ENCODE results near the gene CERK. TPM values are rescaled to one million over a fixed set of nuclear protein-coding genes. Genes with fewer than 3 reads are reported as not detected.
"Not testable (repeated sequence)": the region's sequence is repeated elsewhere in the genome, so short reads cannot be mapped to it uniquely, and the experiment has no call there.

The CERK gene
- total RNA-seq (100 to 1,000 TPM; 161 to 164 TPM), polyA plus RNA-seq (100 to 1,000 TPM in 1 of 2 donors, 10 to 100 TPM in 1; 91.2 to 111 TPM)

DNA sequence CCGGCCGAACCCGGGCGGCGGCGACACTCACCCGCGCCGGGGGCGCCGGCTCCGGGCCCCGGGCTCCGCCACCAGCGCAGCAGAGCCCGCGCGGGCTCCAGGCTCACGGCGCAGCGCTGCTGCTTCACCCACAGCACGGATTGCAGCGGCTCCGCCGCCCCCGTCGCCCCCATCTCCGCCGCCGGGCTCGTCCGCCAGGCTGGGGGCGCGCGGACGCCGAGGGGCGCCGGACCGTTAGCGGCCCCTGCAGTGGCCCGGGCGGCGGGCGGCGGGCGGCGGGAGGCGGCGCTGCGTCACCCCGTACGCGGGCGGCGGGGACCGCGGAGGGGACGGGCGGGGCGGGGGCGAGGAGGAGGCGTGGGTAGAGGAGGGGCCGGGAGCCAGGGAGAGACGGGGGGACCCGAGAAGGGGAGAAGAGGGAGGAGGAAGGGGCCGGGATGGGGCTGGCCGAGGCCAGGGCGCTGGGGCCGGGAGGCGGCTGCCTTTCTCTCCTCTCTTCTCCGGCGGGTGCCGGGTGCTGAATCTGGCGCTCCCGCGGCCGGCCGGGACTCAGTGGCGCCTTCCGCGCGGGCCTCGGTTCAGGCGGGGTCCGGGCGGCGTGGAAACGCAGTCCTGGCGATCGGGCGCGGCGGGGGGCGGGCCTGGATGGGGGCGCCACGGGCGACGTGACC is at the start of gene CERK:
Gene CERK (minus strand): TSS at position 277 of the 671 bp plus-strand sequence. CDS start 104 bp downstream, at position 173.
- Histone ChIP-seq H3K4me3 (ENCODE audit: low read length in 2 of 2) (peak within 1 kb of the TSS; percentile 55 to 64), H3K4me1 (ENCODE audit: insufficient read depth, low read length) (peaks cover 47% of the 10 kb centered on the region), H3K36me3 (ENCODE audit: insufficient read depth, low read length) (no peaks in the 10 kb centered on the region), H3K27me3 (ENCODE audit: insufficient read depth, low read length) (no peaks in the 10 kb centered on the region), H3K9me3 (ENCODE audit: control insufficient read depth in 1 of 2, low read length in 2 of 2) (no peaks in the 10 kb centered on the region), H3K27ac (ENCODE audit: low read depth, low read length) (peak within 1 kb of the TSS; percentile 67)
- DNase-seq = peak; percentile 60 to 79 (median 64)
- ChIA-PET POLR2A (ENCODE audit: partially characterized antibody) (interaction anchor here (0.8 to 5.7 kb wide), 10 partner anchors 11 to 124 kb away, joined by 3 to 58 read pairs (median 10); partner anchors contain the start of gene TBC1D22A), CTCF (ENCODE audit: partially characterized antibody) (interaction anchor here (0.7 to 5.5 kb wide), 9 partner anchors 11 to 175 kb away, joined by 3 to 69 read pairs (median 4); partner anchors contain the start of gene TBC1D22A)
- Mint-ChIP-seq H3K4me3 (peak within 1 kb of the TSS; percentile 97 to 100 (median 100)), H3K27ac (peak within 1 kb of the TSS; percentile 98 to 100 (median 100)), H3K27me3 (no peaks in the 10 kb centered on the region), H3K36me3 (peaks cover 14 to 25% of the 10 kb centered on the region in 2 donors), H3K9me3 (no peaks in the 10 kb centered on the region), H3K4me1 (peaks cover 24 to 56% (median 37%) of the 10 kb centered on the region in 4 donors)
- intact Hi-C loops (cut with micrococcal nuclease) = loop anchor here (1.0 to 5.0 kb wide), 6 partner anchors 11 to 175 kb away; partner anchors contain the start of gene TBC1D22A

GRCh38 chr22:46783721-46784120 is 45.7 kb upstream of the CERK start:
- Mint-ChIP-seq H3K36me3 (peaks cover 10 to 18% of the 10 kb centered on the region in 2 donors), H3K27me3 (no peaks in the 10 kb centered on the region), H3K9me3 (no peaks in the 10 kb centered on the region), H3K4me3 (no peak overlapping the region), H3K27ac (peak overlapping the region in 5 of 7 donors; percentile 19 to 55 (median 38)), H3K4me1 (peaks cover 26 to 64% (median 42%) of the 10 kb centered on the region in 4 donors)
- no peaks in the 10 kb centered on the region for H3K27me3 ChIP-seq (ENCODE audit: insufficient read depth, low read length)
- intact Hi-C loops (cut with micrococcal nuclease) = no loop called here
- CTCF ChIA-PET (ENCODE audit: partially characterized antibody) = interaction anchor here (0.7 to 1.8 kb wide), 3 partner anchors 15 to 220 kb away, joined by 3 to 4 read pairs (median 3); no protein-coding TSS in a partner anchor
- no peak for DNase-seq
- POLR2A ChIA-PET (ENCODE audit: partially characterized antibody) = interaction anchor here (0.9 to 2.1 kb wide), 2 partner anchors 9 to 21 kb away, joined by 4 to 10 read pairs; partner anchors contain the start of gene TBC1D22A
- peaks cover 16% of the 10 kb centered on the region for H3K4me1 ChIP-seq (ENCODE audit: insufficient read depth, low read length)
- H3K4me3 ChIP-seq (ENCODE audit: low read length in 2 of 2) = no peak overlapping the region
- H3K27ac ChIP-seq (ENCODE audit: low read depth, low read length) = no peak overlapping the region
- H3K9me3 ChIP-seq (ENCODE audit: control insufficient read depth in 1 of 2, low read length in 2 of 2) = no peaks in the 10 kb centered on the region
- no peaks in the 10 kb centered on the region for H3K36me3 ChIP-seq (ENCODE audit: insufficient read depth, low read length)

DNA sequence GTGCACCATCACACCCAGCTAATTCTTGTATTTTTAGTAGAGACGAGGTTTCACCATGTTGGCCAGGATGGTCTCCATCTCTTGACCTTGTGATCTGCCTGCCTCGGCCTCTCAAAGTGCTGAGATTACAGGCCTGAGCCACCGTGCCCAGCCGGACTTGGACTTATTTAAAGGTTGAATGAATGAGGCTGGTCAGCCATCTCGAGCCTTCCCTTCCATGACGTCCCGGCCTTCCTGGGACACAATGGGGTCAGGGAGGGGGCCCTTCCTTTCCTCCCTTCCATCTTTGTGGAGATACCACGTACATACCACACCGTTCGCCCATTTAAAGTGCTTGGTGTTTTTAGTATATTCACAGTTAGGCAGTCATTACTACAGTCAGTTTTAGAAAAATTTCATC is 44.1 kb upstream of the CERK start:
- H3K27me3 Mint-ChIP-seq; H3K27ac ChIP-seq (ENCODE audit: low read depth, low read length); intact Hi-C loops (cut with micrococcal nuclease); H3K36me3 ChIP-seq (ENCODE audit: insufficient read depth, low read length); H3K4me3 ChIP-seq (ENCODE audit: low read length in 2 of 2); H3K9me3 ChIP-seq (ENCODE audit: control insufficient read depth in 1 of 2, low read length in 2 of 2); H3K9me3 Mint-ChIP-seq; H3K27me3 ChIP-seq (ENCODE audit: insufficient read depth, low read length); H3K4me3 Mint-ChIP-seq; DNase-seq: not testable (repeated sequence)
- ChIA-PET CTCF (ENCODE audit: partially characterized antibody) (interaction anchor here (1.8 kb wide), 1 partner anchor 16 kb away, joined by 4 read pairs; no protein-coding TSS in a partner anchor), POLR2A (ENCODE audit: partially characterized antibody) (interaction anchor here (0.9 kb wide), 1 partner anchor 13 kb away, joined by 3 read pairs; no protein-coding TSS in a partner anchor)
- Mint-ChIP-seq H3K27ac (peak overlapping the region in 3 of 7 donors; percentile 21 to 72 (median 66)), H3K4me1 (peaks cover 26 to 66% (median 43%) of the 10 kb centered on the region in 4 donors), H3K36me3 (peaks cover 8 to 15% of the 10 kb centered on the region in 2 donors)
- H3K4me1 ChIP-seq (ENCODE audit: insufficient read depth, low read length) = peaks cover 18% of the 10 kb centered on the region

GRCh38 chr22:46781291-46781690 is 43.2 kb upstream of the CERK start:
- intact Hi-C loops (cut with micrococcal nuclease) = no loop called here
- Mint-ChIP-seq H3K4me3 (no peak overlapping the region), H3K27ac (peak overlapping the region in 4 of 7 donors; percentile 29 to 78 (median 43)), H3K36me3 (peaks cover 12% of the 10 kb centered on the region in 2 donors), H3K27me3 (no peaks in the 10 kb centered on the region), H3K4me1 (peaks cover 35 to 69% (median 50%) of the 10 kb centered on the region in 4 donors), H3K9me3 (no peaks in the 10 kb centered on the region)
- DNase-seq = no peak
- H3K27ac ChIP-seq (ENCODE audit: low read depth, low read length) = no peak overlapping the region
- no peaks in the 10 kb centered on the region for H3K36me3 ChIP-seq (ENCODE audit: insufficient read depth, low read length)
- no peak overlapping the region for H3K4me3 ChIP-seq (ENCODE audit: low read length in 2 of 2)
- H3K9me3 ChIP-seq (ENCODE audit: control insufficient read depth in 1 of 2, low read length in 2 of 2) = no peaks in the 10 kb centered on the region
- POLR2A ChIA-PET (ENCODE audit: partially characterized antibody) = interaction anchor here (1.4 kb wide), 1 partner anchor 11 kb away, joined by 3 read pairs; no protein-coding TSS in a partner anchor
- no peaks in the 10 kb centered on the region for H3K27me3 ChIP-seq (ENCODE audit: insufficient read depth, low read length)
- CTCF ChIA-PET (ENCODE audit: partially characterized antibody) = interaction anchor here (1.0 to 2.1 kb wide), 4 partner anchors 12 to 32 kb away, joined by 3 to 9 read pairs (median 6); no protein-coding TSS in a partner anchor
- H3K4me1 ChIP-seq (ENCODE audit: insufficient read depth, low read length) = peaks cover 26% of the 10 kb centered on the region

- no peaks in the 10 kb centered on the region for H3K27me3 Mint-ChIP-seq
- H3K9me3 Mint-ChIP-seq = no peaks in the 10 kb centered on the region
- Histone ChIP-seq H3K27me3 (ENCODE audit: insufficient read depth, low read length) (no peaks in the 10 kb centered on the region), H3K4me3 (ENCODE audit: low read length in 2 of 2) (no peak overlapping the region), H3K9me3 (ENCODE audit: control insufficient read depth in 1 of 2, low read length in 2 of 2) (no peaks in the 10 kb centered on the region), H3K4me1 (ENCODE audit: insufficient read depth, low read length) (peaks cover 35% of the 10 kb centered on the region), H3K27ac (ENCODE audit: low read depth, low read length) (no peak overlapping the region), H3K36me3 (ENCODE audit: insufficient read depth, low read length) (no peaks in the 10 kb centered on the region)
- ChIA-PET CTCF (ENCODE audit: partially characterized antibody) (interaction anchor here (1.0 to 2.1 kb wide), 4 partner anchors 11 to 32 kb away, joined by 3 to 9 read pairs (median 6); no protein-coding TSS in a partner anchor), POLR2A (ENCODE audit: partially characterized antibody) (interaction anchor here (1.4 kb wide), 2 partner anchors 10 to 11 kb away, joined by 3 to 4 read pairs; no protein-coding TSS in a partner anchor)
- peaks cover 39 to 73% (median 55%) of the 10 kb centered on the region in 4 donors for H3K4me1 Mint-ChIP-seq
- intact Hi-C loops (cut with micrococcal nuclease) = no loop called here
- H3K27ac Mint-ChIP-seq = peak overlapping the region in 3 of 7 donors; percentile 32 to 71 (median 64)
- H3K4me3 Mint-ChIP-seq = no peak overlapping the region
- DNase-seq = no peak
- peaks cover 12% of the 10 kb centered on the region in 2 donors for H3K36me3 Mint-ChIP-seq
Measured at GRCh38 chr22:46780453-46780852, 42.4 kb upstream of the CERK start.

DNA sequence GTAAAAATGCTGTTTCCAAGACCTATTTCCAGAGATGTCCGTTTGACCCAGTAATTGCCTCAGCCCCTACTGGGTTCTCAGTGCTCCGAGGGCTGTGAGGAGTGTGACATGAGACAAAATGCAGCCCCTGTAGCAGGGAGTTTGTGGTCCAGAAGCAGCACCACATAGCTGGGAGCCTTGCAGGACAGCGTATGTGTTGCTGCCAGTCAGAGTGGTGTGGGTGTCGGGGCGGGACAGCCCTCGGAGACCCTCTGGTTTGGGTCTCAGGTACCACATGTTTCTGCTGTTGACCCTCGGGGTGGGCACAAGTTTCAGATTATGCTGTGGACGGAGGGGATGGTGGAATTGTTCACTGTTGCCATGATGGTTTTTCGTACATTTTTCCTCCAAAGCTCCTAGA is 41.6 kb upstream of the CERK start:
- Mint-ChIP-seq H3K36me3 (peaks cover 12 to 13% of the 10 kb centered on the region in 2 donors), H3K27me3 (no peaks in the 10 kb centered on the region), H3K4me1 (peaks cover 45 to 81% (median 56%) of the 10 kb centered on the region in 4 donors), H3K9me3 (no peaks in the 10 kb centered on the region), H3K27ac (peak overlapping the region in 6 of 7 donors; percentile 8 to 84 (median 27)), H3K4me3 (no peak overlapping the region)
- peaks cover 43% of the 10 kb centered on the region for H3K4me1 ChIP-seq (ENCODE audit: insufficient read depth, low read length)
- ChIA-PET CTCF (ENCODE audit: partially characterized antibody) (interaction anchor here (1.6 to 2.1 kb wide), 3 partner anchors 10 to 24 kb away, joined by 5 to 9 read pairs (median 6); no protein-coding TSS in a partner anchor), POLR2A (ENCODE audit: partially characterized antibody) (interaction anchor here (1.4 kb wide), 2 partner anchors 10 to 11 kb away, joined by 3 to 4 read pairs; no protein-coding TSS in a partner anchor)
- intact Hi-C loops (cut with micrococcal nuclease) = no loop called here
- no peaks in the 10 kb centered on the region for H3K9me3 ChIP-seq (ENCODE audit: control insufficient read depth in 1 of 2, low read length in 2 of 2)
- no peaks in the 10 kb centered on the region for H3K27me3 ChIP-seq (ENCODE audit: insufficient read depth, low read length)
- H3K4me3 ChIP-seq (ENCODE audit: low read length in 2 of 2) = no peak overlapping the region
- H3K27ac ChIP-seq (ENCODE audit: low read depth, low read length) = no peak overlapping the region
- DNase-seq = no peak
- H3K36me3 ChIP-seq (ENCODE audit: insufficient read depth, low read length) = no peaks in the 10 kb centered on the region

All from CD4-positive, alpha-beta memory T cell (primary cell).